Fibroblast of skin of abdomen (primary cell): ENCODE results near the gene UROC1.
A peak's percentile ranks its signal among the peaks of the same experiment; 100 is the strongest.

Source experiments
- DNase-seq: peaks from one replicate; pipeline ENCODE4 v3.0.0-alpha.2; 2013

UROC1 gene

DNA sequence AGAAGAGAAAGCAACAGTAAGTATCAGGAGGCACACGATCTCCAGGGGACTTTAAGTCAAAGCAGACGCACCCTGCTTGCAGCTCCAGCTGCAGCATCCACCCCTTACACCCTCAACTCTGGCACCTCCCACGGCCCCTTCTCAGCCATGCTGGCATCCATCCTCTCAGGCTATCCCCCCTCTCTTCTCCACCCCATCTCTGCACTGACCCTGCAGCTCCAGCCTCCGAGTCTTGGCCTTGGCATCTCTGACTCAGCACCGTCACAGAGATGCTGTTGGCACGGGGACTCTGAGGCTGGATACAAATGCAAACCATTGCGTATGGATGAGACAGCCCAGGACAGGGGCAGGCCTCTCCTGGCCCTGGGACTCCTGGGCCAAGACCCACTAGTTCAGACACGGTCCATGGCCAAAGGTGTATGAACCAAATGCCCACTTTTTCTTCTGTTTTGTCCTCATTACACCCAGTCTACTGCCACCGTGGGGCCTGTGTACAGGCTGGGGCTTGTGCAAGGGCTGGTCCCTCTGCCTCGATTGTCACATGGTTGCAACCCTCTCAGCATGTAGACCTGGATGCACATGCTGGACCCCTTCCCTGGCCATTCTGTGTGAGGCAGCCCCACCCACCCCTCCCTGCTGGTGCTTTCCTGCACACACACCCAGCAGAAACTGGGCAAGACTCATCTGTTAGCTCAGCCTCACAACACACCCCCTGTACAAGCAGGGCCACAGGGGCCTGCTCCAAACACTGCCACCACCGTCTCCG lies 23.2 kb downstream of the UROC1 start:
- no peak for DNase-seq

DNA sequence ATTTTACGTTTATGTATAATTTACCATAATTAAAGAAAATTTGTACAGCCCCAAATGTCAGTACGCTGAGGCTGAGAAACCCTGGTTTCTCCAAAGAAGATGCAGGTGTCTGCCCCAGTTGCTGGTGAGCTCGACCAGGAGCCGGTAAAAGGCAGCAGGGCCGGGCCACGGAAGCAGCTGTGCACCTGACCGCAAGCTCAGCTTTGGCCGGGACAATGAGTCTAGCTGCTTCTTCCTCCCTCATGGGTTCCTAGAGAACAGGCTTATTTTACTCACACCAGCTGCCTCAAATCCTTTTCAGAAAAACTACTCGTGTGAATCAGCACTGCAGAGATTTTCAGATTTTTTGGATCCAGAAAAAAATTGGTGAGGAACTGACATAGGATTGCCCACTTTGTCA lies 23.8 kb downstream of the UROC1 start:
- DNase-seq, result no peak

DNA sequence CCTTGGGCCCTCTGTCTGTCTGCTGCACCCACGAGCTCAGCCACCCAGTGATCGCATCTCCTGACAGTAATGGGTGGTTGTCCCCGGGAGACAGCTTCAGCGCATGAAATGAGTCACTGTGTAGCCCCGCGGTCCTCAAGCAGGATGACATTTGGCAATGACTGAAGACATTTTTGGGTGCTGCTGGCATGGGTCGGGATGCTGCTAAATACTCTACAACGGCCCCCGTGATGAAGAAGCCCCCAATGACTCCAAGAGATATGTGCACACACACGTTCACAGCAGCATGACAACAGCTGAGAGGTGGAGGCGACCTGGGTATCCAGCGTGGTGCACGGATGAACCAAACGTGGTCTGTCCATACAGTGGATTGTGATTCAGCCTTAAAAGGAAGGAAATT lies 24.5 kb downstream of the UROC1 start:
- DNase-seq, result no peak

DNA sequence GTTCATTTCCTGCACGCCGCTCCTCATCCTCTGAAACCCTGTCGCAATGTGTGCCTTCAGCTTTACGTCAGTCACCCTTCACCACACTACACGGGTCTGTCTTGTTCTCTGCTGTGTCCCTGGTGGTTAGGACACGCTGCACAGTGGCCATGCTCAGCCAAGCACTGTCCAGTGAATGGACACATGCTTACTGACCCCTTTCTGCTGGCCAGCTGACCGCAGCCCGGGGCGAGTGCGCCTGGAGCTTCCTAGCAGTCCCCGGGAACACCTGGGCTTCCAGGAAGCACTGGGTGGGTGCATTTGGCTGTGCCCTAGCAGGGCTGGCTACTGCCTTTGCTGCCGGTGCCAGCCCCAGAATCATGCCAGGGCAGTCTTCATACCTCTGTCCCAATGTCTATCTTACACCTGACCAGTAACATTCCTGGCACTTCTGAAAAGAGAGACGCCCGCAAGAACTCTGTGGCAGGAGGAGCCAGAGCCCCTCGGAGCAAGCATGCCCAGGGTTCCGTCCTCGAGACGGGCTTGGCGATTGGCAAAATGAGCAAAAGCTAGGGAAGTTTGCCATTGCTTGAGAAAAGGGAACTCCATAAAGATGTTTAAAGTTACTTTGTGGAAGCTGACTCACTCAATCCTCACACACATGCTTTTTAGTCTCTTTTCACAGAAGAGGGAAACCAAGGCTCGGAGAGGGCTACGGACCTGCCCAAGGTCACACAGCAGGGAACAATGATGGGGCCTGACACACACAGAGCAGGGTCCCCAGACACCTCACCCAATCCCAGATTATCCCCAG lies 26.2 kb downstream of the UROC1 start:
- DNase-seq, result no peak

DNA sequence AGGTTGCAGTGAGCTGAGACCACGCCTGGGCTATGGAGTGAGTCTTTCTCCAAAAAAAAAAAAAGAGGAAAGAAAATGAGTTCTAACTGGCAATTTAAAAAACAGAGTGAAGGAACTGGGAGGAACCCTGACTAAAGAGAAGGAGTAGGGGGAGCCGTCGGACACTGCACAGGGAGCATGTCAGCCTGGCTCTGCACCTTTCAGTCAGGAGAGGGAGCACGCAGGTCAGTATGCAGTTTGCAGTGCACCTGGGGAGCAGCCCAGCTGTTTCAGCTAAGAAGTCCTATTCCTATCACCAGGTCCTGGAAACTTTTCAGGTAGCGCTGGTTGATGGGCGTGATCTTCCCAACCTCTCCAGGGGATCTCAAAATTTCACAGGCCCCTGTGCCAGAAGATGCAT lies 27.0 kb downstream of the UROC1 start:
- no peak for DNase-seq

DNA sequence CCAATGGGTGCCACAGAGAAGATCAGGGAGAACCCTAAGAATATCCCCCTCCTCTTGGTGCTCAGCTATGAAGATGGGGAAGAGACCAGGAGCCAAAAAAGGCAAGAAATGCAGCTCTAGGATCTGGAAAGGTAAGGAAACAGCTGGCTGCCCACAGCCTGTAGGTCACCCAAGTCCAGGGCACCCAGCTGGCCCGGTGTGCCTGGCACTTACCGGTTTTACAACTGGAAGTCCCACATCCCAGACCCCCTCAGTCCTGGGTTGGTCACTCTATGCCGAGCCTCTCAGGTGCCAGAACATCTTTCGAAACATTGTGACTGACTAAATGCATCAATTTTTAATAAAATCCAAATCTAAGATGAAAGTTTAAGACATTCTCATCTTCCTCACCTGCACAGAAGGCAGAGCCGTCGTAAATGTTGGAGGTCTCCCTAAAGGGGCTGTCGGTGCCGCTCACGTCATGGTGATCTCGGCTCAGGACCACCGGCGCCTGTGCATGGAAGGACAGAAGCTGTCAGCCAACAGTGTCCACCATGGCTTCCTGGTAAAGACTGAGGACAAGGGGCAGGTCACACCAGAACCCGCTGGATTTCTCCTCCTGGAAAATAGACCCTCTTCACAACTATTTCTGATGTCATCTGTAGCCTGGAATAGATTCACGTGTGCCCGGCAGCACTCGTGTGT lies 28.5 kb downstream of the UROC1 start:
- DNase-seq, result no peak

DNA sequence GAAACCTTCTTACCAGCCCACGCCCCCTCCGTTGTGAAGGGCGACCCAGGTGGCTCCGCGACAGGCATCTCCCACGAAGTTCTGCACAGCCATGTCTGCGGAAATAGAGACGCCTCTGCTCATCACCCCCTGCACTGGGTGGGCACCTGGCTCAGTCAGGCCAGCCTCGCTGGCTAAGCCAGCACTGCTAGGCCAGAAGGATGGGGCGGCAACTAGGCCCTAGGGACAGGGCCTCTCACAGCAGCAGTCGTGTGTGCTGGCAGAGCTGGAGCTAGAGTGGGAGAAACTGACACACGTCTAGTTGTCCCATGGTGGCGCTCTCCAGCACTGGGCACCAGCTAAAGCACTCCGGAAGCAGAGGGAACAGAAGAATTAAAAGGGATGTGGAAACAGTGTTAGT lies 29.4 kb downstream of the UROC1 start:
- no peak for DNase-seq

DNA sequence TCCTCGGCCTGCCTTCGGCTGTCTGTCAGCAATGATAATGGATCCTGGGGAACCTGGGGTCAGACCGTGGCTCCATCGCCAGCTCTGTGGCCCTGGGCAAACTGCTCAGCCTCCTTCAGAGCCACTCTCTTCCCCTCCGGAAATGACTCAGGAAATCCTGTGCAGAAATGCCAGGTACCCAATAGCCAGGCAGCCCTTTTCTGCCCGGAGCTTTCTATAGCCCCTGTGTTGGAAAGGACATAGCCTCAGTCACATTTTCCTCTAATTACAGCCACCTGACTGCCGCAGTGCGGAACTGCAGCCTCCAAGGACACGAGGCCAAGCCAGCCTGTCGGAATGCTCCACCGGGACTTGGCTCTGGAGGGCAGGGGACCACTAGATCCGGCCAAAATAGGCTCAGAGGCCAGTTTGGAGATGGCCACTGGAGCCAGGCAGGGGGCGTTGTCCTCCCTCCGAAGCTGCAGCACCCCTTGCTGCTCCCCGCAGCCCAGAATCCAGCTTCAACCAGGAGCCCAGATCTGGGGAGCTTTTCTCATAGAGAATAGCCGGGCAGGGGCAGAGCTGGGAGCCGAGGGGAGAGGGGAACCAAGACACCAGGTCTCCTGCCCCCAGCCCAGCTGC lies 30.3 kb downstream of the UROC1 start:
- no peak for DNase-seq

DNA sequence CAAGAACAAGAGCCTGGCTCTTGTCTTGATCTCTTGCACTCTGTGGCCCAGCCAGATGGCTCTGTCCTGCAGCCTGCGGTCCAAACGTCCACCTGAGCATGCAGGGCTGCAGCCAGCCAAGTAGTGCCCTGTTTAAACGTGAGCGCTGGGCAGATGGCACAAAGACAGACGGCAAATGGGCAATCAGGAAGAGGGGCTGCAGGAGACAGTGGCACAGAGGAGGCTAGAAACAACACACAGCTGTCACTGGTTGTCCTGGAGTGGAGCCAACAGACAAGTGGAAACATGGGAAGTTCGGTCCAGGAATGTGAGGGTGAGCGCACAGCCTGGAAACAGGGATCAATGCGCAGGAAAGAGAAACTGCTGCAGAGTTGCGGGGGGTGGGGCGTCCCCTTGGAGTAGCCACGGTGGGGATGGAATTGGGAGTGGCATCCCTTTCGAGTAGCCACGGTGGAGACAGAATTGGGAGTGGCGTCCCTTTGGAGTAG lies 31.2 kb downstream of the UROC1 start:
- no peak for DNase-seq

DNA sequence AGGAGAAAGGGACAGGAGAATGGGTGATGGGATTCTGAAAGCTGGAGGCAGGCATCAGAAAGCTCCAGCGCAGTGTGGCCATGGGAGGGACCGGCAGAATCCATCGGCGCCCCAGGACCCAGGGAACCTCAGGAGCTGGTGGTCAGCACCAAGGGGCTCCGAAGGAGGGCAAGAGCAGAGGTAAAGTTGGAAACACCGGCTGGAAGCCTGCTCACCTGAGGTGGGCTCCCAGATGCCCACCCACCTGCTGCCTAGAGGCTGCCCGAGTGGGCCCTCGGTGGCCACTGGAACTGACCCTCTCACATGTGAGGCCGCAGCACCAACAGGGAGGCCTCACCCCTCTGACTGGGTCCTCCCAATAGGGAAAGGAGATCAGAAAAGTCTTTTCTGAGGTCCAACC lies 31.6 kb downstream of the UROC1 start:
- DNase-seq, result no peak

DNA sequence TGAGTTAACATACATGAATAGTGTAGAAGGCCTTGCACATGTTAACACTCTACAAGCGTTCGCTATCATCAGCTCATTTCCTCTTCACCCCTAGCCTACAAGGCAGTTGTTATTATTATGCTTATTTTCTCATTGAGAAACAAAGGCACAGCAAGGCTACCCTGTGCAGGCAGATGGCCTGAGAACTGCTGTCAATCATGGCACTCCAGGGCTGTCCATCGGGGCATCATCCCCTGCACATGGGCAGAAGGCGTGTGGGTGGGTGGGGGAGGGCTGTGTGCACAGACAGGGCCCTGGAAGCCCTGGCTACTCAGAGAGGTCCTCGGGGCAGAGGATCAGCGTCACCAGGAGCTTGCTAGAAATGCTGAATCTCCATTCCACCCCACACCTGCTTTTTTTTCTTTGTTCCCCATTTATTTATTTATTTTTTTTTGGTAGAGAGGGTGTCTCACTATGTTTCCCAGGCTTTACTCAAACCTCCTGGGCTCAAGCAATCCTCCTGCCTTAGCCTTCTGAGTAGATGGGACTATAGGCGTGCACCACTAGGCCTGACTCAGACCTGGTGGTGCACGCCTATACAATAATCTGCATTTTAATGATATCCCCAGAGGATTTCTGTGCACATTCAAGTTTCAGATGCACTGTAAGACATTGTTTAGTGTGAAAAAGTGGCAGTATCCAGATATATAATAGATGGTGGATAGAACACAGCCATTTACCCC lies 32.2 kb downstream of the UROC1 start:
- DNase-seq, result no peak

DNA sequence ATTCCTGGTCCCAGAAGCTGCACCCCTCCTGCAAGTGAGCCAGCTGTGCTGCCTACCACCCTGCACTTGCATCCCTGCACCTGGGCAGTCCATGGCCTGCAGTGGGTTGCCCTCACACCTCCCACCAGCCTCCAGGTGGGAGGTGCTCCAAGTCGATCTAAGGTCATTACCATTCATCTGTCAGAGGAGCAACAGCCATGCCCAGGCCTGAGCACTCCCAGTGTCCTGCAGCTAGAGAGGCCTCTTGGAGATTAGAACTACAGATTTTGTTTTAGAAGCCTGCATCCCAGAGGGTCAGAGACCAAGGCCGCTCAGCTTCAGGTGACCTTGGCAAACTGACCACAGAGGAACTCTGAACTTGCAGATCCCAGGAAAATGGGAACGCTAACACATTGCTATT lies 32.9 kb downstream of the UROC1 start:
- no peak for DNase-seq

DNA sequence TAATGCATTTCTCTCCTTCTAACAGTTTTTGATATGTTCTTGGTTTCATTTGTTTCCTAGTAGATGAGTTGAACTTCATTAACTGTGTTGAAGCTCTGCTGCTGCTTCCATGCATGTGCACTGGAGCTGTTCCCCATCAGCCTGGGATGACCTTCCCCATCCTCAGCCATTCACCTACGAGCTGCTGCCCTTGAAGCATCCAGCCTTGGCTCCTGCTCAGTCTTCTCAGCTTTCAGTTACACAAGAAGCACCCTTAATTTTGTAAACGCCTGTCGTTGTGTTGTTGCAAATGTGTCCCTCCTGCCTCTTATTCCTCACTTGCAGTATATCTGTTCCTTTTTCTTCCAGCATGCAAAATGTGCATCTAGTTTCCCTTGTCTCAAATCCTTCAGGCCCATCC lies 33.4 kb downstream of the UROC1 start:
- DNase-seq, result no peak

DNA sequence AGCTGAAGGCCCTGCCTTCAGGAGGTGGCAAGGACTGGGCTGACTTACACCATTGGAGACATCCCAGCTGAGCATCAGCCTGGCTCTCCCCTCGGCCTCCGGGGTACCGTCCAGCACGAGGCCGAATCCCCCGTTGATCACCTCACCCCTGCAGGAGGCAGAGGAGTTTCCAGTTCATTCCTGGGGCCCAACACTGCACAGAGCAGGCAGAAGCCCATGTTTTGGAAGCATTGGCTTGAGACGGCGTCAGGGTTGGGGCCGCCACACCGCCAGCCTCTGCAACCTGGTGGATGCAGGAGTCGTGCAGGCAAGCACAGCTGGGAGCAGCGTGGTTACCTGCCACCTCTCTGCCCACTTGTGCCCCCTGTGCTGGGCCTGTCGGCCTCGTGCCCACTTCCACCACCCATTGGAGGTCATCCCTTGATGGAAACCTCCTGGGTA lies 34.2 kb downstream of the UROC1 start:
- DNase-seq, result no peak

DNA sequence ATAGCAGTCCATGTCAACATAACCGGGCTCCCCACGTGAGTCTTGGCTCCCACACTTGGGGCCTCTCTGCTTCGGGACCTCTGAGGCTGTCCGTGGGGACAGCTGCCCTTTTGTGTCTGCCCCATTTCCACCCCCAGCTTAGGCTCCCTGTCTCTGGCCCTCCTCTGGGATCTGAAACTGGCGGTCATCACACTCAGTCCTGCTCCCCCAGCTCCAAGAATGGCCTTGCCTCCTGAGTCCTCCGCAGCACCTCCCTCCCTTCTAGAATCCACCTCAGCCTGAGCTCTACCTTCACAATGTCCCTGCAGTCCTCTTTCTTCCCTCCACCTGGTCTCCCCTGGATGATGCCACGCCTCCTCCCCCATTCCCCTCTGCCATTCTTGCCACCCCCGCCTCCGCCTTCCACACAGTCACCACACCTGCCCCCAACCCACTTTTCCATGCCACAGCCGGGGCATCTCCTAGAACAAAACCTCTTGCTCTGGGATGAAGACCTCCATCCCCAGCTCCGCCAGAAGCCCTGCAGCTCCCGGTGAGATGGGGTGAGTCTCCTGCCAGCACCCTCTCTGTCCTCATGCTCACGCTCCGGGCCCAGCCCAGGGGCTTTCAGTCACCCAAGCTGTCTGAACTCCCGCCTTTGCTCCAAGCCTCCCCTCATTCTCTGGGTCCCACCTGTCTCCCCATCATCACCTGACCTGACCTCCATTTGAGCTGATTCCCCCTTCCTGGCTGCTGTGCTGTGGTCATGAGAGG lies 34.9 kb downstream of the UROC1 start:
- DNase-seq, result no peak

DNA sequence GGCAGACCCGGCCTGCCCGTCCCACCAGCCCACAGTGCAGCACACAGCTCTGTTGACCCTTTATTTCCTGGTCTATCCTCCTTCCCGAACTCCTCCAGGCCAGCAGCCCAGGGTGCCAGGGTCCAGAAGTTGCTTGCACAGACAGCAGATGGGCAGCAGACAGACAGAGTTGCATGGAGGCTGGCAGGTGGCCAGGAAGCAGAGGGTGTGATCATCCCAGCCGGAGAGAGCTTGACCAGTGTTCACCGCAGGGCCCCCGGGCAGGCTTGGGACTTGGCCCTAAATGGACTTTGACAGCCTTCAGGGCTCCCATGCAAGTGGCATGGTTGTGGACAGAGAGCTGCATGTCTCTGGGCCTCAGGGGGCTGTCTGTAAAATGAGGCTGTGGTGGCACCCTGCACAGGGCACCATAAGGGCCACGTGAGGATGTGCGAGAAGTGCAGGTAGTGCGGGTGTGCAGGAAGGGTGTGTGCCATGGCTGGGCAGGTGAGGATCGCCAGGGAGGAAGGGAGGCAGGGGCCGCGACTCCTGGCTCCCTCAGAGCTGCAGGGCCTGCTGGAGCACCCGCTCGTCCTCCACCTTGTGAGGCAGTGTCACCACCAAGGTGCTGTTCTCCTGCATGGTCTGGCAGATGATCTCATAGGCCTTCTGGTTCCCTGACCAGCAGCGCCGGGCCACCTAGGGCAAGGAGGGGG lies 35.6 kb downstream of the UROC1 start:
- DNase-seq, result peak; percentile 12

DNA sequence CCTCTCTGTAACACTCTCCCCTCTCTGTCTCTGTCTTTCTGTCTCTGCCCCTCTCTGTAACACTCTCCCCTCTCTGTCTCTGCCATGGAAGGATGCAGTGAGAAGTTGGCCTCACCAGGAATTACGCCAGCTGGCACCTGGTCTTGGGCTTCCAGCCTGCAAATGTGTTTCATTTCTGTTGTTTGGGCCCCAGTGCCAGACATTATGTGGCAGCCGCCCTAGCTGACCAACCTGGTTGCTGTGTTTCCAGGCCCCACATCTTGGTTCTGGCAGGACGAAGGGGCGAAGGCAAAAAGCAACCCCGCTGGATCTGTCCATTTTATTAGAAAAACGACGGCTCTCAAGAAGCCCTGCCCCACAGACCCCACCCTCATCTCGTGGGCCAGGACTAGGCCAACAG lies 36.7 kb downstream of the UROC1 start:
- DNase-seq, result no peak

DNA sequence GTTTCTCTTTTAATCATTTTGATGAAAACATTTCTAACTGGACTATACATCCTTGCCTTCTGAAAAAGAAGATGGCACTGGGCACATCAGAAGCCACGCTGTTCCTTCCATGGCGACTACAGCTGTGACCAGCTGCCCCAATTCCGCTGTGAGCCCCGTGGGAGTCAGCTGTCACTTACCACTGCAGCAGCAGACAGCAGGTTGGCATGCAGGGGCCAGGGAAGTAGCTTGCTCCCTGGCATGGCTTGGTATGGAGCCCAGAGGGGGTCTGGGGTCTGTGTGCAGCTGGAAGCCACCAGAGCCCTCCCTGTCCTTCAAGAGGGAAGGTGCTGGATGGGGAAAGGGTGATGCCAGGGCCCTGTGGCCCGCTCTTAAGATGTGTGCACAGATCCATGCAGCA lies 37.4 kb downstream of the UROC1 start:
- DNase-seq, result no peak

DNA sequence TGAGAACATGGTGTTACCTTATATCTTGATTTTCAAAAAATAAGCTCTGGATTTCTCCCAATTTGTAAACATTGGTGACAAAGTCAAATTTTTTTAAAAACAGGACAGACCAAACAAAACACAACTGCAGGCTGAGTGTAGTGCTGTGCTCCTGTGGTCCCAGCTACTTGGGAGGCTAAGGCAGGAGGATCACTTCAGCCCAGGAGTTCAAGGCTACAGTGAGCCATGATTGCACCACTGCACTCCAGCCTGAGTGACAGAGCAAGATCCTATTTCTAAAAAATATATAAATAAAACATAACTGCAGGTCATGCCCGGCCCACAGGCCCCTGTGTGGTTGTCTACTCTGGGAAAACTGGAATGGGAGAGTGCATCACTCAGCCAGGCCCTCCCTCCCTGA lies 37.9 kb downstream of the UROC1 start:
- DNase-seq, result no peak

DNA sequence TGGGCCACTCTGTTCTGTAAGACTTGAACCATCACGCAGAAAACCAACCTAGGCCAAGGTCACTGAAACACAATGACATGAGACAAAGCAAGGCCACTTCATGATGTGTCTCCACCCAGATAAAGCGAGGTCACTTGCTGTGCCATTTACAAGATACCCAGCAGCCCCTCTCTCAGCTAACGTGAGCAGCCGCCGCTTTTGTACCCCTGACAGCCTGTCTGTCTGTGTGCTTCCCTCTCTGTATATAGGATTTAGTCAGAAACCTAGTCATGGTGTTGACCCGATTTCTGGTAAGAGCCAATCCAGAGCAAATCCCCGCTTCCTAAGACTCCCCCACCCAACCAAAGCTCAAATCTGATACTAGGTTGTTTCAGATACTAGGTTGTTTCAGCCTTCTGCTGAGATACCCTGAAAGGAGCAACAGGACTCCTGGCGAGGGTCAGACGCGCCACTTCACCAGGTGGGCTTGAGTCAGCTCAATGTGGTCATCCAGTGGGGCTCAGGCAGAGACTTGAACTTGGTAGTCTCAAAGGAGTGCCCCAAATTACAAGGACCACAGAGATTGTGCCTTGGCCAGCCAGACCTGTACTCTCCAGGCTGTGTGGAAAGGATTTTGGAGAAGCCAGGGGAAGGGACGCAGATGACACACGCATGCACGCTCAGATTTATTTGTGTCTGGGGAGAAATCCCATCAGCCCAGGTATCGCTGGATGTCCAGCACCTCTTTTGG lies 38.8 kb downstream of the UROC1 start:
- DNase-seq, result no peak
